SH-SY5Y (cell line): ENCODE results near the gene PPP2R2C.

Experiments used
- GATA2 ChIP-seq: IDR thresholded peaks from 2 replicates; pipeline ENCODE4 v1.6.1; 2011; ENCODE audit warnings: mild to moderate bottlenecking, low read depth, low read length
- GATA3 ChIP-seq: IDR thresholded peaks from 2 replicates; pipeline ENCODE4 v1.6.1; 2011; ENCODE audit warnings: low read depth, mild to moderate bottlenecking, low read length, moderate library complexity

DNA sequence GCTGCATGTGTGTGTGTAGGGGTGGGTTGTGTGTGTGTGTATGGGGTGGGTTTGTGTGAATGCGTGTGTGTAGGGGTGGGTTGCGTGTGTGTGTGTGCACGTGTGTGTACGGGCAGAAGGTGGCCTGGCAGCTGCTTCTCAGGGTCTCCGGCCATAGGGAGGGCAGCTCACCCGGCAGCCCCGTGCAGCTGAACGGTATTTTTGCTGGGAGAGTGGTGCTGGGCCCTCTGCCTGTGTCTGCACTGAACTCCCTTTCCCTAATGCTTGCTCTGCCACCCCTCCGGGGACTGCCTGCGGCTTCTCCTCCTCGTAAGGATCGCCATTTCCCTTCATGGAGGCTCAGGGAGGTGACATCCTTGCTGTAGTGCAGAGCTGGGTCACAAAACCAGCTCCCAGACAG, 172.5 kb downstream of the PPP2R2C start:
- TF ChIP-seq GATA3 (no peak), GATA2 (no peak)
